Sigmoid colon (tissue), 7 donors: ENCODE measurements around the gene CACNG3. TPM values are rescaled to one million over a fixed set of nuclear protein-coding genes. Genes with fewer than 3 reads are reported as not detected.
"Not testable (repeated sequence)": the region's sequence is repeated elsewhere in the genome, so short reads cannot be mapped to it uniquely, and the experiment has no call there.

Experiments used
- DNase-seq: peaks from one replicate; pipeline ENCODE4 v3.0.0-alpha.2; 2019
- H3K27ac ChIP-seq, 4 donors: fragments of 200-600 bp; sonication (generic); one replicate each; pipeline ENCODE4 v1.5.1; 2016 to 2019; ENCODE audit warnings: mild to moderate bottlenecking in 1 of 4
- H3K27me3 ChIP-seq, 3 donors: fragments of 200-600 bp; sonication (generic); one replicate each; pipeline ENCODE4 v1.5.1; 2019; ENCODE audit warnings: mild to moderate bottlenecking in 1 of 3
- H3K36me3 ChIP-seq, 4 donors: fragments of 200-600 bp; sonication (generic); one replicate each; pipeline ENCODE4 v1.5.1; 2016 to 2019
- H3K4me1 ChIP-seq, 4 donors: fragments of 200-600 bp; sonication (generic); one replicate each; pipeline ENCODE4 v1.5.1; 2017 to 2019
- H3K4me3 ChIP-seq, 4 donors: fragments of 200-600 bp; sonication (generic); one replicate each; pipeline ENCODE4 v1.5.1; 2017 to 2019; ENCODE audit warnings: mild to moderate bottlenecking in 2 of 4, moderate library complexity in 1 of 4
- H3K9me3 ChIP-seq, 4 donors: fragments of 200-600 bp in 3 of 4; sonication (generic) in 3 of 4; one replicate each; pipeline versions ENCODE4 v1.5.1 to v1.6.1; 2013 to 2019
- CTCF ChIP-seq, 4 experiments: fragments of 450-650 bp in 3 of 4; fragments of 200-600 bp in 1 of 4; IDR thresholded peaks; one replicate each; pipeline ENCODE4 v1.5.1; 2016 to 2019; ENCODE audit warnings: antibody characterized with exemption in 4 of 4, mild to moderate bottlenecking in 3 of 4, moderate library complexity in 2 of 4
- EP300 ChIP-seq, 4 donors: sonication (generic); formaldehyde crosslinking; IDR thresholded peaks; one replicate each; pipeline ENCODE4 v1.6.1; 2017; ENCODE audit warnings: antibody characterized with exemption in 4 of 4
- POLR2A ChIP-seq, 2 donors: fragments of 450-650 bp; IDR thresholded peaks; one replicate each; pipeline ENCODE4 v1.6.1; 2016; ENCODE audit warnings: antibody characterized with exemption in 2 of 2, mild to moderate bottlenecking in 2 of 2, moderate library complexity in 2 of 2
- POLR2AphosphoS5 ChIP-seq, 4 donors: sonication (generic); formaldehyde crosslinking; IDR thresholded peaks; one replicate each; pipeline ENCODE4 v1.6.1; 2017; ENCODE audit warnings: antibody characterized with exemption in 4 of 4
- WGBS, 2 donors: extraction: QIAGEN DNeasy Blood & Tissue Kit; methylation state at CpG; one replicate each; pipeline ENCODE4 v1.1.7; 2013; 5-methylcytosine and 5-hydroxymethylcytosine counted together
- intact Hi-C: fragments of 100-400 bp; cut with DNase I; formaldehyde crosslinking; loops from one replicate; pipeline ENCODE4 v1.15.1; 2023
- polyA plus RNA-seq, 3 donors: library from polyadenylated mRNA; stranded (reverse); fragments of 200-250 nt; gene quantifications; one replicate each; pipeline ENCODE4 v1.2.3, GENCODE V29; 2013
- total RNA-seq, 4 donors: library from RNA; depleted of rRNA; stranded (reverse); fragments of >200 nt; gene quantifications; one replicate each; pipeline ENCODE4 v1.1.0, GENCODE V29; 2016
- donor health status: healthy with polysubstance abuse.
- donor health status: Bipolar disorder and iron deficiency.
- donor health status: healthy.

The CACNG3 gene
- total and polyA plus RNA-seq, 7 donors: not detected

DNA sequence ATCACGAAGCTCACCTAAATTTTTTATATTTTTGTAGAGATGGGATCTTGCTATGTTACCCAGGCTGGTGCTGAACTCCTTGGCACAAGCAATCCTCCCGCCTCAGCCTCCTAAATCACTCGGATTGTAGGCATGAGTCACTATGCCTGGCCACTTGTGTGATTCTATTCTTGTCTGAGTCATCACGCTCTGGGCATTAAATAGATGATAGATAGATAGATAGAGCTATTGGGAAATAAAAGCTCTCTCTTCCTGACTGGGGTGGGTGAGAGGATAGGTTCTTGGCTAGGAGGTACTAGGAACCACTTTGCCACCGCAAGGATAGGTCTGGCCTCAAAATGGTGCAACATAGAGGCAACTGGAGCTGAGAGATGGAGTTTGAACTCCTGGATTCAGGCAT is 21.4 kb upstream of the CACNG3 start:
- Histone ChIP-seq H3K9me3 (peaks cover 0 to 4% (median 0%) of the 10 kb centered on the region in 4 donors), H3K4me1 (no peaks in the 10 kb centered on the region), H3K36me3 (no peaks in the 10 kb centered on the region), H3K27me3 (no peaks in the 10 kb centered on the region), H3K27ac (no peak overlapping the region), H3K4me3 (no peak overlapping the region)
- DNase-seq: no peak
- 71 to 86% methylated on average over 5 of the region's 5 CpGs for WGBS, 2 donors
- intact Hi-C loops: no loop called here
- TF ChIP-seq POLR2A (IDR thresholded peaks at IDR 0.05): no peak
- TF ChIP-seq POLR2AphosphoS5 (IDR thresholded peaks at IDR 0.05): no peak
- TF ChIP-seq EP300 (IDR thresholded peaks at IDR 0.05): no peak
- TF ChIP-seq CTCF (IDR thresholded peaks at IDR 0.05): no peak

- Histone ChIP-seq H3K27ac (no peak overlapping the region), H3K4me3 (no peak overlapping the region), H3K4me1 (no peaks in the 10 kb centered on the region), H3K36me3 (no peaks in the 10 kb centered on the region), H3K27me3 (no peaks in the 10 kb centered on the region), H3K9me3 (peaks cover 0 to 4% (median 0%) of the 10 kb centered on the region in 4 donors)
- intact Hi-C loops: no loop called here
- DNase-seq: no peak
- WGBS, 2 donors: 49 to 71% methylated on average over 2 of the region's 2 CpGs
- TF ChIP-seq POLR2AphosphoS5 (IDR thresholded peaks at IDR 0.05) (no peak), CTCF (IDR thresholded peaks at IDR 0.05) (no peak), POLR2A (IDR thresholded peaks at IDR 0.05) (no peak), EP300 (IDR thresholded peaks at IDR 0.05) (no peak)
Measured at GRCh38 chr16:24235806-24236205, 20.3 kb upstream of the CACNG3 start.

GRCh38 chr16:24238846-24239245 is 17.3 kb upstream of the CACNG3 start:
- DNase-seq, H3K9me3 ChIP-seq, H3K4me1 ChIP-seq, intact Hi-C loops, H3K27me3 ChIP-seq, H3K36me3 ChIP-seq, H3K4me3 ChIP-seq, H3K27ac ChIP-seq: not testable (repeated sequence)
- 63 to 74% methylated on average over 2 of the region's 2 CpGs for WGBS, 2 donors

DNA sequence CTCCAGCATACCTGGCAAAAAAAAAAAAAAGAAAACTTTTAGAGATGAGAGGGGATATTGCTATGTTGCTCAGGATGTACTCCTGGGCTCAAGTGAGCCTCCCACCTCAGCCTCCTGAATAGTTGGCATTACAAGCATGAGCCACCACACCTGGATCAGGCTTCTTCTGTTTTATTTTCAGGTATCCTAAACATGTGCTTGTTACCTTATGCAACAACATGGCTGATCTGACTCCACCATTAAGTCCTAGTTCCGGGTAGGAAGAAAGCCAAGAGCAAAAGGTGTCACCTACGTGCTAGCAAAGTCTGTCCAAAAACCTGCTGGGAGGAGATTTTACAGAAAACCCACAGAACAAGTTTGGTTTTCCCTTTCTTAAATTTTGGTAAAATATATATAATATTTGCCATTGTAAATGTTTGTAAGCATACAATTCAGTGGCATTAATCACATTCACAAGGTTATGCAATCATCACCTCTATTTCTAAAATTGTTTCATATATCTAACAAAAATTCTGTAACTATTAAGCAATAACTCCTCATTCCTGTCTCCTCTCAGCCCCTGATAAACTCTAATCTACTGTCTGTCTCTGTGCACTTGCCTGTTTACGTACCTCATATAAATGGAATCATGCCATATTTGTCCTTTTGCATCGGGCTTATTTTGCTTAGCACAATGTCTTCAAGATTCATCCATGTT is 9.1 kb upstream of the CACNG3 start:
- H3K4me1 ChIP-seq: no peaks in the 10 kb centered on the region
- intact Hi-C loops: no loop called here
- no peak for TF ChIP-seq EP300 (IDR thresholded peaks at IDR 0.05)
- no peak for TF ChIP-seq POLR2A (IDR thresholded peaks at IDR 0.05)
- no peak for TF ChIP-seq POLR2AphosphoS5 (IDR thresholded peaks at IDR 0.05)
- TF ChIP-seq CTCF (IDR thresholded peaks at IDR 0.05): no peak
- no peak overlapping the region for H3K4me3 ChIP-seq
- no peaks in the 10 kb centered on the region for H3K9me3 ChIP-seq
- 82 to 88% methylated on average over 4 of the region's 4 CpGs for WGBS, 2 donors
- H3K36me3 ChIP-seq: no peaks in the 10 kb centered on the region
- H3K27me3 ChIP-seq: no peaks in the 10 kb centered on the region
- DNase-seq: no peak
- H3K27ac ChIP-seq: no peak overlapping the region

DNA sequence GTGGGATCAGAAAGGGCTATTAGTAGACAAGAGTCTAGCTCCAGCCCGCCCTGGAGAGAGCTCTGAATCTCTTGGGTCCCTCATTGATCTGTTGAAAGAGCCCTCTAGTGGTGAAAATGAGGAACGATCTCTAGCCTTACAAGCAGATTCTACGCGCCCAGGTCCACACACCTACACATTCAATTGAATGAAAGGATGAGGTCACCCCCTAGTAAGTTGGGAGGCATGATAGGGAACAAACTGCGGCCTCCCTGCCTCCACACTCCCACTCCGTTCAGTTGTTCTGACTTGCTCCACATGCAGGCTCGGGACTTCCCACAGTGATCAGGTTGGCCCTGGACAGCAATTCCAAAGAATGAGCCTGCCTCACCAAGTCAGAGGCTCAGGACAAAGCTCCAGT is 2.9 kb upstream of the CACNG3 start:
- Histone ChIP-seq H3K36me3 (no peaks in the 10 kb centered on the region), H3K27me3 (peaks cover 5 to 52% (median 33%) of the 10 kb centered on the region in 3 donors), H3K27ac (no peak overlapping the region), H3K4me3 (no peak overlapping the region), H3K9me3 (no peaks in the 10 kb centered on the region), H3K4me1 (peaks cover 0 to 5% (median 0%) of the 10 kb centered on the region in 4 donors)
- DNase-seq: no peak
- intact Hi-C loops: loop anchor here (5.0 kb wide), 1 partner anchor 249 kb away; no protein-coding TSS in a partner anchor
- TF ChIP-seq EP300 (IDR thresholded peaks at IDR 0.05): no peak
- TF ChIP-seq POLR2A (IDR thresholded peaks at IDR 0.05): no peak
- no peak for TF ChIP-seq POLR2AphosphoS5 (IDR thresholded peaks at IDR 0.05)
- TF ChIP-seq CTCF (IDR thresholded peaks at IDR 0.05): peak in 3 of 4 experiments; percentile 31 to 64 (median 39)
- WGBS, 2 donors: 12% methylated on average over 7 of the region's 7 CpGs
